ENCODE results near the gene WDPCP. TPM values are rescaled to one million over a fixed set of nuclear protein-coding genes. Genes with fewer than 3 reads are reported as not detected.

WDPCP gene
- total RNA-seq, 5 donors from 2014 or later (not counting 1 experiment from before 2014, with no cell fraction given), result 8.5 to 19.0 (median 11.5) TPM

GRCh38 chr2:63444565-63445288 lies 143.6 kb downstream of the WDPCP start:
- no peak overlapping the region for H3K4me3 ChIP-seq (ENCODE audit: control insufficient read depth in 1 of 2, extremely low read depth in 1 of 2, low read length in 1 of 2)
- no peak overlapping the region for H3K27ac ChIP-seq (ENCODE audit: low read length)
- no peaks in the 10 kb centered on the region for H3K27me3 ChIP-seq (replicated peaks in 1 of 2; ENCODE audit: control insufficient read depth in 2 of 2, extremely low read depth in 1 of 2, insufficient read depth in 2 of 2, low read length in 1 of 2)
- Mint-ChIP-seq H3K27ac (no peak overlapping the region), H3K36me3 (peaks cover 37% of the 10 kb centered on the region), H3K9me3 (peaks cover 0 to 3% (median 0%) of the 10 kb centered on the region in 3 donors), H3K4me1 (peaks cover 0 to 5% (median 0%) of the 10 kb centered on the region in 3 donors), H3K27me3 (no peaks in the 10 kb centered on the region), H3K4me3 (no peak overlapping the region)
- no CpG with 5 or more reads among the region's 6 CpGs for WGBS (ENCODE audit: insufficient coverage)
- POLR2A ChIA-PET, result no interaction called here
- no peaks in the 10 kb centered on the region for H3K9me3 ChIP-seq
- DNase-seq (peak in 1 of 35 experiments; percentile 4), ATAC-seq (replicated peaks in 1 of 4) (no peak)
- H3K4me1 ChIP-seq (ENCODE audit: control insufficient read depth in 1 of 2, extremely low read depth in 1 of 2, insufficient read depth in 2 of 2, low read length in 2 of 2), result no peaks in the 10 kb centered on the region
- no peaks in the 10 kb centered on the region for H3K36me3 ChIP-seq (ENCODE audit: control insufficient read depth in 2 of 2, extremely low read depth in 1 of 2, insufficient read depth in 1 of 2, low read length in 1 of 2)
- CTCF ChIA-PET, result interaction anchor here in 1 of 2 donors (1.1 kb wide), 1 partner anchor 20 kb away, joined by 4 read pairs; no protein-coding TSS in a partner anchor

- H3K27me3 Mint-ChIP-seq, result no peaks in the 10 kb centered on the region
- no peaks in the 10 kb centered on the region for H3K9me3 ChIP-seq
- no peak for ATAC-seq (replicated peaks in 1 of 4)
- H3K27me3 ChIP-seq (replicated peaks in 1 of 2; ENCODE audit: control insufficient read depth in 2 of 2, extremely low read depth in 1 of 2, insufficient read depth in 2 of 2, low read length in 1 of 2), result no peaks in the 10 kb centered on the region
- ChIA-PET CTCF (no interaction called here), POLR2A (no interaction called here)
- no peak overlapping the region for H3K27ac Mint-ChIP-seq
- no peaks in the 10 kb centered on the region for H3K4me1 ChIP-seq (ENCODE audit: control insufficient read depth in 1 of 2, extremely low read depth in 1 of 2, insufficient read depth in 2 of 2, low read length in 2 of 2)
- peaks cover 28% of the 10 kb centered on the region for H3K36me3 Mint-ChIP-seq
- no peak overlapping the region for H3K4me3 ChIP-seq (ENCODE audit: control insufficient read depth in 1 of 2, extremely low read depth in 1 of 2, low read length in 1 of 2)
- no peaks in the 10 kb centered on the region for H3K36me3 ChIP-seq (ENCODE audit: control insufficient read depth in 2 of 2, extremely low read depth in 1 of 2, insufficient read depth in 1 of 2, low read length in 1 of 2)
- H3K4me3 Mint-ChIP-seq, result no peak overlapping the region
- no peak for DNase-seq
- peaks cover 0 to 5% (median 0%) of the 10 kb centered on the region in 3 donors for H3K4me1 Mint-ChIP-seq
- no peak overlapping the region for H3K27ac ChIP-seq (ENCODE audit: low read length)
- no peaks in the 10 kb centered on the region for H3K9me3 Mint-ChIP-seq
- no CpG with 5 or more reads among the region's 1 CpG for WGBS (ENCODE audit: insufficient coverage)
Measured at GRCh38 chr2:63440612-63441011, 147.7 kb downstream of the WDPCP start.

GRCh38 chr2:63438181-63438580 lies 150.1 kb downstream of the WDPCP start:
- Histone ChIP-seq H3K36me3 (ENCODE audit: control insufficient read depth in 2 of 2, extremely low read depth in 1 of 2, insufficient read depth in 1 of 2, low read length in 1 of 2) (no peaks in the 10 kb centered on the region), H3K9me3 (no peaks in the 10 kb centered on the region), H3K4me1 (ENCODE audit: control insufficient read depth in 1 of 2, extremely low read depth in 1 of 2, insufficient read depth in 2 of 2, low read length in 2 of 2) (no peaks in the 10 kb centered on the region), H3K27ac (ENCODE audit: low read length) (no peak overlapping the region), H3K4me3 (ENCODE audit: control insufficient read depth in 1 of 2, extremely low read depth in 1 of 2, low read length in 1 of 2) (no peak overlapping the region), H3K27me3 (replicated peaks in 1 of 2; ENCODE audit: control insufficient read depth in 2 of 2, extremely low read depth in 1 of 2, insufficient read depth in 2 of 2, low read length in 1 of 2) (no peaks in the 10 kb centered on the region)
- ChIA-PET CTCF (interaction anchor here in 1 of 2 donors (0.6 to 0.9 kb wide), 2 partner anchors 12 to 16 kb away, joined by 3 read pairs; no protein-coding TSS in a partner anchor), POLR2A (no interaction called here)
- peaks cover 23% of the 10 kb centered on the region for H3K36me3 Mint-ChIP-seq
- no peak overlapping the region for H3K27ac Mint-ChIP-seq
- no peak overlapping the region for H3K4me3 Mint-ChIP-seq
- H3K27me3 Mint-ChIP-seq, result no peaks in the 10 kb centered on the region
- WGBS (ENCODE audit: insufficient coverage), result no CpG with 5 or more reads among the region's 1 CpG
- H3K9me3 Mint-ChIP-seq, result no peaks in the 10 kb centered on the region
- ATAC-seq (replicated peaks in 1 of 4) (no peak), DNase-seq (no peak)
- no peaks in the 10 kb centered on the region for H3K4me1 Mint-ChIP-seq

GRCh38 chr2:63436488-63436887 lies 151.8 kb downstream of the WDPCP start:
- Histone ChIP-seq H3K9me3 (no peaks in the 10 kb centered on the region), H3K36me3 (ENCODE audit: control insufficient read depth in 2 of 2, extremely low read depth in 1 of 2, insufficient read depth in 1 of 2, low read length in 1 of 2) (no peaks in the 10 kb centered on the region), H3K4me1 (ENCODE audit: control insufficient read depth in 1 of 2, extremely low read depth in 1 of 2, insufficient read depth in 2 of 2, low read length in 2 of 2) (no peaks in the 10 kb centered on the region), H3K27me3 (replicated peaks in 1 of 2; ENCODE audit: control insufficient read depth in 2 of 2, extremely low read depth in 1 of 2, insufficient read depth in 2 of 2, low read length in 1 of 2) (no peaks in the 10 kb centered on the region), H3K27ac (ENCODE audit: low read length) (no peak overlapping the region), H3K4me3 (ENCODE audit: control insufficient read depth in 1 of 2, extremely low read depth in 1 of 2, low read length in 1 of 2) (no peak overlapping the region)
- peaks cover 29% of the 10 kb centered on the region for H3K36me3 Mint-ChIP-seq
- DNase-seq (no peak), ATAC-seq (replicated peaks in 1 of 4) (no peak)
- no peaks in the 10 kb centered on the region for H3K4me1 Mint-ChIP-seq
- no peak overlapping the region for H3K4me3 Mint-ChIP-seq
- no peaks in the 10 kb centered on the region for H3K9me3 Mint-ChIP-seq
- ChIA-PET POLR2A (no interaction called here), CTCF (interaction anchor here in 1 of 2 donors (0.8 kb wide), 1 partner anchor 12 kb away, joined by 6 read pairs; no protein-coding TSS in a partner anchor)
- no peak overlapping the region for H3K27ac Mint-ChIP-seq
- H3K27me3 Mint-ChIP-seq, result no peaks in the 10 kb centered on the region

GRCh38 chr2:63435070-63435469 lies 153.2 kb downstream of the WDPCP start:
- Mint-ChIP-seq H3K4me1 (no peaks in the 10 kb centered on the region), H3K9me3 (peaks cover 0 to under 1% (median 0%) of the 10 kb centered on the region in 3 donors), H3K27ac (no peak overlapping the region), H3K4me3 (no peak overlapping the region), H3K27me3 (no peaks in the 10 kb centered on the region), H3K36me3 (peaks cover 29% of the 10 kb centered on the region)
- CTCF ChIA-PET, result no interaction called here
- WGBS (ENCODE audit: insufficient coverage), result no CpG with 5 or more reads among the region's 1 CpG
- Histone ChIP-seq H3K27ac (ENCODE audit: low read length) (no peak overlapping the region), H3K4me1 (ENCODE audit: control insufficient read depth in 1 of 2, extremely low read depth in 1 of 2, insufficient read depth in 2 of 2, low read length in 2 of 2) (no peaks in the 10 kb centered on the region), H3K36me3 (ENCODE audit: control insufficient read depth in 2 of 2, extremely low read depth in 1 of 2, insufficient read depth in 1 of 2, low read length in 1 of 2) (no peaks in the 10 kb centered on the region), H3K9me3 (no peaks in the 10 kb centered on the region), H3K4me3 (ENCODE audit: control insufficient read depth in 1 of 2, extremely low read depth in 1 of 2, low read length in 1 of 2) (no peak overlapping the region), H3K27me3 (replicated peaks in 1 of 2; ENCODE audit: control insufficient read depth in 2 of 2, extremely low read depth in 1 of 2, insufficient read depth in 2 of 2, low read length in 1 of 2) (no peaks in the 10 kb centered on the region)
- DNase-seq (no peak), ATAC-seq (replicated peaks in 1 of 4) (no peak)
- POLR2A ChIA-PET, result no interaction called here

- H3K27ac ChIP-seq (ENCODE audit: low read length), result no peak overlapping the region
Measured at GRCh38 chr2:63434024-63435001, 154.0 kb downstream of the WDPCP start.

More at GRCh38 chr2:63434024-63435001, 154.0 kb downstream of the WDPCP start:
- Histone ChIP-seq H3K4me3 (ENCODE audit: control insufficient read depth in 1 of 2, extremely low read depth in 1 of 2, low read length in 1 of 2) (no peak overlapping the region), H3K27me3 (replicated peaks in 1 of 2; ENCODE audit: control insufficient read depth in 2 of 2, extremely low read depth in 1 of 2, insufficient read depth in 2 of 2, low read length in 1 of 2) (no peaks in the 10 kb centered on the region), H3K4me1 (ENCODE audit: control insufficient read depth in 1 of 2, extremely low read depth in 1 of 2, insufficient read depth in 2 of 2, low read length in 2 of 2) (no peaks in the 10 kb centered on the region), H3K36me3 (ENCODE audit: control insufficient read depth in 2 of 2, extremely low read depth in 1 of 2, insufficient read depth in 1 of 2, low read length in 1 of 2) (no peaks in the 10 kb centered on the region), H3K9me3 (no peaks in the 10 kb centered on the region)
- Mint-ChIP-seq H3K4me1 (no peaks in the 10 kb centered on the region), H3K9me3 (peaks cover 0 to 3% (median 0%) of the 10 kb centered on the region in 3 donors), H3K27ac (no peak overlapping the region), H3K36me3 (peaks cover 33% of the 10 kb centered on the region), H3K4me3 (no peak overlapping the region), H3K27me3 (no peaks in the 10 kb centered on the region)
- POLR2A ChIA-PET, result no interaction called here
- CTCF ChIA-PET, result no interaction called here
- no peak for DNase-seq
- no peak for ATAC-seq (replicated peaks in 1 of 4)
- WGBS (ENCODE audit: insufficient coverage), result 97% methylated on average over 4 of the region's 12 CpGs

Data from T-cell (primary cell).